GM10248 (cell line): ENCODE measurements around the gene IFNA10.
"Not testable (repeated sequence)": the region's sequence is repeated elsewhere in the genome, so short reads cannot be mapped to it uniquely, and the experiment has no call there.

Experiments used
- CTCF ChIA-PET: fragments of 300-600 bp; sonication (Branson Sonifier 250); formaldehyde crosslinking; extraction: SDS; loops from one replicate; lab custom pipeline; 2021; ENCODE audit warnings: antibody characterized with exemption; lab: Yijun Ruan, JAX
- POLR2A ChIA-PET: fragments of 350-650 bp; sonication (Branson Sonifier 250); formaldehyde crosslinking; extraction: SDS; loops from one replicate; lab custom pipeline; 2020; ENCODE audit warnings: antibody characterized with exemption; lab: Yijun Ruan, JAX
- DNase-seq: peaks from one replicate; pipeline ENCODE4 v3.0.0; 2012; ENCODE audit errors: extremely low spot score
- TF ChIP-seq, protein P1 (sequence below): IDR thresholded peaks from 2 replicates; pipeline ENCODE4 v1.5.1; 2012; ENCODE audit warnings: mild to moderate bottlenecking, low read depth; ENCODE audit errors: extremely low read depth, missing control alignments, control extremely low read depth

The IFNA10 gene

DNA sequence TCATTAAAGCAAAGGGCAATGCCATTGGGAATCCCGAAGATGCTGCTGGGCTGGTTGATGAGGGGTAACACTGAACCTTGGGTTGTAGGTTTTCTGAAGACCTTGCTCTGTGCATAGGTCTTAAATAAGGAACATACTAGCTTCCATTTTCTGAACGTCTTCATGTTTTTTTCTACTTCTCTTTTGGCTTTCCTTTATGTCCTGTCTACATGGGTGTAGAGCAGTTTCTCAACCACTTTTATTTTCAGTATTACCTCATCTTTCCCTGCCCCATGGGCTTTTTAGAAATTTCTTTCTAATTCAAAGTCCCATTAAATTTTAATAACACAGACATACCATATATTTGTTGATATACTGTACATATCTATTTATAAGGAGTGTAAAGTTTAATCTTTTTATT, 33.0 kb upstream of the IFNA10 start, which contains the start of gene IFNA14:
TSS of gene IFNA14 (minus strand) at position 95 of the 400 bp plus-strand sequence. CDS start at position 25, 70 bp downstream.
- CTCF ChIA-PET: interaction anchor here (0.7 to 1.5 kb wide), 3 partner anchors 13 to 290 kb away, joined by 3 to 4 read pairs (median 3); no protein-coding TSS in a partner anchor

GRCh38 chr9:21236360-21236714, 29.4 kb upstream of the IFNA10 start:
- CTCF ChIA-PET: interaction anchor here (0.6 to 3.6 kb wide), 17 partner anchors 15 to 572 kb away, joined by 3 to 27 read pairs (median 4); no protein-coding TSS in a partner anchor
- POLR2A ChIA-PET, DNase-seq: not testable (repeated sequence)

More for the DNA sequence above, 33.0 kb upstream of the IFNA10 start, which contains the start of gene IFNA14:
- TF ChIP-seq, protein P1, sequence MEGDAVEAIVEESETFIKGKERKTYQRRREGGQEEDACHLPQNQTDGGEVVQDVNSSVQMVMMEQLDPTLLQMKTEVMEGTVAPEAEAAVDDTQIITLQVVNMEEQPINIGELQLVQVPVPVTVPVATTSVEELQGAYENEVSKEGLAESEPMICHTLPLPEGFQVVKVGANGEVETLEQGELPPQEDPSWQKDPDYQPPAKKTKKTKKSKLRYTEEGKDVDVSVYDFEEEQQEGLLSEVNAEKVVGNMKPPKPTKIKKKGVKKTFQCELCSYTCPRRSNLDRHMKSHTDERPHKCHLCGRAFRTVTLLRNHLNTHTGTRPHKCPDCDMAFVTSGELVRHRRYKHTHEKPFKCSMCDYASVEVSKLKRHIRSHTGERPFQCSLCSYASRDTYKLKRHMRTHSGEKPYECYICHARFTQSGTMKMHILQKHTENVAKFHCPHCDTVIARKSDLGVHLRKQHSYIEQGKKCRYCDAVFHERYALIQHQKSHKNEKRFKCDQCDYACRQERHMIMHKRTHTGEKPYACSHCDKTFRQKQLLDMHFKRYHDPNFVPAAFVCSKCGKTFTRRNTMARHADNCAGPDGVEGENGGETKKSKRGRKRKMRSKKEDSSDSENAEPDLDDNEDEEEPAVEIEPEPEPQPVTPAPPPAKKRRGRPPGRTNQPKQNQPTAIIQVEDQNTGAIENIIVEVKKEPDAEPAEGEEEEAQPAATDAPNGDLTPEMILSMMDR: no peak
- POLR2A ChIA-PET: no interaction called here
- DNase-seq: no peak

- DNase-seq: peak; percentile 41
- CTCF ChIA-PET: interaction anchor here (0.6 to 3.6 kb wide), 27 partner anchors 8 to 573 kb away, joined by 3 to 27 read pairs (median 4); no protein-coding TSS in a partner anchor
- TF ChIP-seq, protein P1: peak; percentile 87
- POLR2A ChIA-PET: not testable (repeated sequence)
Measured at GRCh38 chr9:21235468-21236359, 28.8 kb upstream of the IFNA10 start.

GRCh38 chr9:21234153-21234687, 27.3 kb upstream of the IFNA10 start:
- ChIA-PET POLR2A (no interaction called here), CTCF (interaction anchor here (0.7 to 3.6 kb wide), 7 partner anchors 9 to 554 kb away, joined by 3 to 27 read pairs (median 5); no protein-coding TSS in a partner anchor)
- no peak for DNase-seq
- TF ChIP-seq, protein P1: no peak

GRCh38 chr9:21233258-21233657, 26.3 kb upstream of the IFNA10 start:
- DNase-seq: no peak
- TF ChIP-seq, protein P1: no peak
- POLR2A ChIA-PET: no interaction called here
- CTCF ChIA-PET: interaction anchor here (0.9 to 3.6 kb wide), 2 partner anchors 18 to 555 kb away, joined by 3 to 27 read pairs; no protein-coding TSS in a partner anchor

- TF ChIP-seq, protein P1: no peak
- DNase-seq: no peak
- POLR2A ChIA-PET: no interaction called here
- CTCF ChIA-PET: interaction anchor here (0.7 to 1.0 kb wide), 2 partner anchors 15 to 58 kb away, joined by 3 read pairs; no protein-coding TSS in a partner anchor
Measured at GRCh38 chr9:21228122-21228521, 21.2 kb upstream of the IFNA10 start, which contains the start of gene IFNA17. TSS of gene IFNA17 (minus strand) at chr9:21228222. CDS start at chr9:21228173, 49 bp downstream.

DNA sequence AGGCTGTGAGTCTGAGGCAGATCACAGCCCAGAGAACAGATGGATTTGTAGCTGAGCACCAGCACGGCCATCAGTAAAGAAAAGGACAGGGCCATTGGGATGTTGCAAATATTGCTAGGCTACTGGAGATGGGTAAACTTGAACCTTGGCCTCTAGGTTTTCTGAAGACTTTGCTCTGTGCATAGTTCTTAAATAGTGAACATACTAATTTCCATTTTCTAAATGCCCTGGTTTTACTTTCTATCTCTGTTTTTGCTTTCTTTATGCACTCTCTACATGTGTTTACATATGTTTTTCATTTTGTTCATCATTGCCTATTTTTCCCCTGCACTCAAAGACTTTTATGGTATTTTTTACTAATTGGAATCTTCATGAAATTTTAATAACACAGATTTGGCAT, 10.3 kb upstream of the IFNA10 start, which contains the start of gene IFNA16:
TSS of gene IFNA16 (minus strand) at position 101 of the 400 bp plus-strand sequence. CDS start at position 95, 6 bp downstream.
- POLR2A ChIA-PET, DNase-seq: not testable (repeated sequence)
- CTCF ChIA-PET: interaction anchor here (1.2 to 1.6 kb wide), 2 partner anchors 13 to 22 kb away, joined by 3 to 4 read pairs; no protein-coding TSS in a partner anchor
